ENCODE data around the gene CHD3. TPM values are rescaled to one million over a fixed set of nuclear protein-coding genes. Genes with fewer than 3 reads are reported as not detected.

Gene CHD3
- total RNA-seq, 1 donor from 2014 or later: 102 TPM

DNA sequence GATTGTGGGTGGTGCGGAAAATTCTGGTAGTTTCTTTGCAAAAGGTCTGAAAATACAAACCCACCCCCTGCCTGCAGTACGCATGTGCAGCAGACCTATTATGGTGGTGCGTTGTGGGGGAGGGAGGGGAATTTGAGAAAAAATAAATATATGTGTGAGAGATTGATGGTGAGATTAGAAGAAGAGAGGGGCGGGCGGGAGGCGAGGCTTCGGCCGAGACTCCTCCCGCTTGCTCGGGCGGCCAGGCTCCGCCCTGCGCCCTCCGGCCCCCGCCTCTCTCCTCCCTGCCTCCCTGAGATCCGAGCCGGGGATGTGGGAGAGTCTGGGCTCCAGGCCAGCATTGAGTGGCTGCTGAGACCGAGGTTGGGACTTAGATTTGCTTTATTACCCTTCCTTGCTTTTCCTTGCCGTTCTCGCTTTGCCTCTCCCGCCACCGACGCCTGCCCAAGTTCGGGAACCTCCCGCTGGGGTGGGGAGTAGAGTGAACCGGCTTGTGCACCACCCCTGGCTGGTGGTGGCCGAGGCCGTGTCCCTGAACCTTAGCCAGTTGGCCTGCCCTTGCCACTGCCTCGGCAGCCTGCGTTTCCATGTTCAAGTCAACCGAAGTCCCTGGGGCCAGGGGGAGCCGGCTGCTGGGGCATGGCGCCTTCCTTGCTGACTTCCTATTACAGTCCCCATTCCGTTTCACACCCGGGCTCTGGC lies 956 bp upstream of the CHD3 start:
- peaks cover 6 to 17% of the 10 kb centered on the region in 2 donors for H3K36me3 ChIP-seq
- peak; percentile 65 to 95 for DNase-seq (ENCODE audit: low spot score in 2 of 2)
- peak overlapping the region; percentile 90 to 91 for H3K27ac ChIP-seq
- intact Hi-C loops (cut with DNase I): loop anchor here (1.0 to 2.0 kb wide), 5 partner anchors 25 to 53 kb away; partner anchors contain the start of genes CNTROB, KDM6B and NAA38
- no peaks in the 10 kb centered on the region for H3K9me3 ChIP-seq
- H3K27me3 ChIP-seq: no peaks in the 10 kb centered on the region
- H3K4me3 ChIP-seq: peak overlapping the region; percentile 77 to 95
- TF ChIP-seq, protein P1, sequence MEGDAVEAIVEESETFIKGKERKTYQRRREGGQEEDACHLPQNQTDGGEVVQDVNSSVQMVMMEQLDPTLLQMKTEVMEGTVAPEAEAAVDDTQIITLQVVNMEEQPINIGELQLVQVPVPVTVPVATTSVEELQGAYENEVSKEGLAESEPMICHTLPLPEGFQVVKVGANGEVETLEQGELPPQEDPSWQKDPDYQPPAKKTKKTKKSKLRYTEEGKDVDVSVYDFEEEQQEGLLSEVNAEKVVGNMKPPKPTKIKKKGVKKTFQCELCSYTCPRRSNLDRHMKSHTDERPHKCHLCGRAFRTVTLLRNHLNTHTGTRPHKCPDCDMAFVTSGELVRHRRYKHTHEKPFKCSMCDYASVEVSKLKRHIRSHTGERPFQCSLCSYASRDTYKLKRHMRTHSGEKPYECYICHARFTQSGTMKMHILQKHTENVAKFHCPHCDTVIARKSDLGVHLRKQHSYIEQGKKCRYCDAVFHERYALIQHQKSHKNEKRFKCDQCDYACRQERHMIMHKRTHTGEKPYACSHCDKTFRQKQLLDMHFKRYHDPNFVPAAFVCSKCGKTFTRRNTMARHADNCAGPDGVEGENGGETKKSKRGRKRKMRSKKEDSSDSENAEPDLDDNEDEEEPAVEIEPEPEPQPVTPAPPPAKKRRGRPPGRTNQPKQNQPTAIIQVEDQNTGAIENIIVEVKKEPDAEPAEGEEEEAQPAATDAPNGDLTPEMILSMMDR (IDR thresholded peaks at IDR 0.05): no peak
- H3K4me1 ChIP-seq: peaks cover 19 to 28% of the 10 kb centered on the region in 2 donors

DNA sequence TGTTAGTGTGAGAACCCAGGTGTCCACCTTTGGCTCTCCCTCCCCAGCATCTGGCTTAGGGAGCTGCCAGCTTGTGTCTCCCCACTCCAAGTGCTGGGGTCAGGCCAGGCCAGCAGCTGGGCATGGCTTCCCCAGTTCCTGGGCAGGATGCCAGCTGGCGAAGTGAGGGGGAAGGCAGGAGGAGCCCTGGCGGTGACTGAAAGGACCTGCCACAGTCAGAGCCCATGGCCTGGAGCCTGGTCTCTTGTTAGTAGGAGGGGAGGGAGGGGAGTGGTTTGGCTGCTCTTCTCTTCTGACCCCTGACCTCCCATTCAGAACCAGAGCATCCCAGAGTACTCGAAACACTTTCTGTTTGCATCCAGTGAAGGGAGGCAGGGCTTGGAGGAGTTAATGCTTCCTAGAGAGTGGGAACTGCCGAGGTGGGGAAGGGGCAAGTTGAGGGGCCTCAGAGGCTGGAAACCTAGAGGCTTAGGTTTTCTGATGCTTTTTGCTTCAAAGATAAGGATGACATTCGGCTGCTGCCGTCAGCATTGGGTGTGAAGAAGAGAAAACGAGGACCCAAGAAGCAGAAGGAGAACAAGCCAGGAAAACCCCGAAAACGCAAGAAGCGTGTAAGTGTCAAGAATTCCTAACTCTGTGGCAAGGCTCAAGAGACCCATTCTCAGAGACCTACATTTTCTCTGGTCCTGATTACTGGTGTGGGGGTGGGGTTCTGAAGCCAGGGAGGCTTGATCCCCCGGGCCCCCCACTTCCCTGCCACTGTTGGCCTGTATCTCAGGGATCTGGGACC lies 772 bp downstream of the CHD3 start:
- Histone ChIP-seq H3K27me3 (no peaks in the 10 kb centered on the region), H3K4me3 (peak overlapping the region in 1 of 2 donors; percentile 95), H3K27ac (peak overlapping the region; percentile 90 to 91), H3K4me1 (peaks cover 19 to 24% of the 10 kb centered on the region in 2 donors), H3K36me3 (peaks cover 20 to 30% of the 10 kb centered on the region in 2 donors), H3K9me3 (no peaks in the 10 kb centered on the region)
- peak; percentile 92 to 97 for DNase-seq (ENCODE audit: low spot score in 2 of 2)
- TF ChIP-seq, protein P1 (IDR thresholded peaks at IDR 0.05): peak; percentile 46 to 53 (median 49)
- intact Hi-C loops (cut with DNase I): loop anchor here (2.0 kb wide), 2 partner anchors 25 to 27 kb away; no protein-coding TSS in a partner anchor

DNA sequence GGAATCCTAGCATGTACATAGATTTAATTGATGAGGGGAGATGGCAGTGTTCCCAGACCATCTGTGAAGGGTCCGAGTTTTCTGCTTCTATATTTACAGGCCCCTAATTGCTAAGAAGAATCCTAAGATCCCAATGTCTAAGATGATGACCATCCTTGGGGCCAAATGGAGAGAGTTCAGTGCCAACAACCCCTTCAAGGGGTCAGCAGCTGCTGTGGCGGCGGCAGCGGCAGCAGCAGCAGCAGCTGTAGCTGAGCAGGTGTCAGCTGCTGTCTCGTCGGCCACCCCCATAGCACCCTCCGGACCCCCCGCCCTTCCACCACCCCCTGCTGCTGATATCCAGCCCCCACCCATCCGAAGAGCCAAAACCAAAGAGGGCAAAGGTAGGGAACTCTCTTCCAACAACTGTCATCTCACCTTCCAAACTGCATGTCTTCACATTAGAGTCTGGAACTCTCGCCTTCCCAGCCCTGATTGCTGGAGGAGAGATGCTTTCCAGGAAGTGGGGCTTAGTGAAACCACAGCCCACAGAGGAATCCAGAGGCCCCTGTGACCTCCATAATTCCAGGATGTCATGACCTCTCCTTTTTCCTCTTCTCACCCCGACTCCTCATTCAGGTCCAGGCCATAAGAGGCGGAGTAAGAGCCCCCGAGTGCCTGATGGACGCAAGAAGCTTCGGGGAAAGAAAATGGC lies 4.7 kb downstream of the CHD3 start:
- Histone ChIP-seq H3K4me3 (no peak overlapping the region), H3K4me1 (peaks cover 14 to 17% of the 10 kb centered on the region in 2 donors), H3K36me3 (peaks cover 50 to 65% of the 10 kb centered on the region in 2 donors), H3K27me3 (no peaks in the 10 kb centered on the region), H3K27ac (no peak overlapping the region), H3K9me3 (no peaks in the 10 kb centered on the region)
- intact Hi-C loops (cut with DNase I): no loop called here
- DNase-seq (ENCODE audit: low spot score in 2 of 2): no peak
- TF ChIP-seq, protein P1 (IDR thresholded peaks at IDR 0.05): no peak

DNA sequence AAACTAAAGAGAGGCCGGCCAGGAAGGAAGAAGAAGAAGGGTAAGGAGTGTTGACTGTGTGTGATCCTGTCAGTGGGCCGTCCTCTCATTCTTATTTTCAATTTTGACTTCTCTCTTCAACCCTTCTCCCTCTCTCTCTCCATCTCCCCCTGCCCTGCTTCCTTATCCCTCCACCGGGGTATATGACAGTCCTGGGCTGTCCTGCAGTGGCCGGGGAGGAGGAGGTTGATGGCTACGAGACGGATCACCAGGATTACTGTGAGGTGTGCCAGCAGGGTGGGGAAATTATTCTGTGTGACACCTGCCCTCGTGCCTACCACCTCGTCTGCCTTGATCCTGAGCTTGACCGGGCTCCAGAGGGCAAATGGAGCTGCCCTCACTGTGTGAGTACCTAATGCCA lies 5.6 kb downstream of the CHD3 start:
- no peak overlapping the region for H3K27ac ChIP-seq
- H3K4me1 ChIP-seq: peaks cover 6 to 8% of the 10 kb centered on the region in 2 donors
- H3K4me3 ChIP-seq: no peak overlapping the region
- DNase-seq (ENCODE audit: low spot score in 2 of 2): no peak
- no peaks in the 10 kb centered on the region for H3K9me3 ChIP-seq
- intact Hi-C loops (cut with DNase I): no loop called here
- TF ChIP-seq, protein P1 (IDR thresholded peaks at IDR 0.05): no peak
- H3K27me3 ChIP-seq: no peaks in the 10 kb centered on the region
- H3K36me3 ChIP-seq: peaks cover 59 to 74% of the 10 kb centered on the region in 2 donors

DNA sequence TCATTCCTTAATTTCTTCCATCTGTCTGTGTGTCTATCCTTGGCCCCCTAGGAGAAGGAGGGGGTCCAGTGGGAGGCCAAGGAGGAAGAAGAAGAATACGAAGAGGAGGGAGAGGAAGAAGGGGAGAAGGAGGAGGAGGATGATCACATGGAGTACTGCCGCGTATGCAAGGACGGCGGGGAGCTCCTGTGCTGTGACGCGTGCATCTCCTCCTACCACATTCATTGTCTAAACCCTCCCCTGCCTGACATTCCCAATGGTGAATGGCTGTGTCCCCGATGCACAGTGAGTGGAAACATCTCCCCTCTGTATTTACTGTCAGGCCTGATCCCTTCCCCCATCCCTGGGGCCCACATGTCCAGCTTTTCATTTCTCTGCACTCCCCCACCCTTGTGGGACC lies 6.3 kb downstream of the CHD3 start:
- Histone ChIP-seq H3K9me3 (no peaks in the 10 kb centered on the region), H3K27ac (no peak overlapping the region), H3K4me3 (no peak overlapping the region), H3K27me3 (no peaks in the 10 kb centered on the region), H3K4me1 (peaks cover under 1 to 2% of the 10 kb centered on the region in 2 donors), H3K36me3 (peaks cover 65 to 80% of the 10 kb centered on the region in 2 donors)
- intact Hi-C loops (cut with DNase I): no loop called here
- TF ChIP-seq, protein P1 (IDR thresholded peaks at IDR 0.05): no peak
- no peak for DNase-seq (ENCODE audit: low spot score in 2 of 2)
